Karpas-422 (cell line): Measurements from ENCODE around the gene BRSK1. TPM values are rescaled to one million over a fixed set of nuclear protein-coding genes. Genes with fewer than 3 reads are reported as not detected.
A peak's percentile ranks its signal among the peaks of the same experiment; 100 is the strongest.

ENCODE experiments used
- DNase-seq: peaks from one replicate; pipeline ENCODE4 v3.0.0-alpha.2; 2015
- H2AFZ ChIP-seq: fragments of 200-600 bp; sonication (generic); 2 replicates; pipeline ENCODE4 v1.6.1; 2014; ENCODE audit warnings: antibody characterized with exemption, low read length, mixed read lengths
- H3K27ac ChIP-seq: fragments of 200-600 bp; sonication (generic); 2 replicates; pipeline ENCODE4 v1.5.1; 2014; ENCODE audit warnings: mild to moderate bottlenecking, low read length, moderate library complexity
- H3K27me3 ChIP-seq: fragments of 200-600 bp; sonication (generic); 2 replicates; pipeline ENCODE4 v1.6.1; 2014; ENCODE audit warnings: low read length, mixed read lengths
- H3K36me3 ChIP-seq: fragments of 200-600 bp; sonication (generic); 2 replicates; pipeline ENCODE4 v1.6.1; 2014; ENCODE audit warnings: low read length, mixed read lengths; ENCODE audit not compliant: insufficient read depth
- H3K4me1 ChIP-seq: fragments of 200-600 bp; sonication (generic); 2 replicates; pipeline ENCODE4 v1.6.1; 2014; ENCODE audit warnings: mild to moderate bottlenecking, low read length, mixed read lengths
- H3K4me2 ChIP-seq: fragments of 200-600 bp; sonication (generic); 2 replicates; pipeline ENCODE4 v1.6.1; 2014; ENCODE audit warnings: low read length, low read depth, mild to moderate bottlenecking; ENCODE audit not compliant: poor library complexity, severe bottlenecking
- H3K4me3 ChIP-seq: fragments of 200-600 bp; sonication (generic); 2 replicates; pipeline ENCODE4 v1.5.1; 2014; ENCODE audit warnings: mild to moderate bottlenecking, antibody characterized with exemption, low read length, mixed read lengths
- H3K79me2 ChIP-seq: fragments of 200-600 bp; sonication (generic); 2 replicates; pipeline ENCODE4 v1.6.1; 2014; ENCODE audit warnings: mild to moderate bottlenecking, low read length, mixed read lengths
- H3K9ac ChIP-seq: fragments of 200-600 bp; sonication (generic); 2 replicates; pipeline ENCODE4 v1.6.0; 2014; ENCODE audit warnings: low read length
- H3K9me2 ChIP-seq: fragments of 200-600 bp; sonication (generic), shearing (Covaris generic); replicated peaks from 2 replicates; pipeline ENCODE4 v1.6.0; 2014; ENCODE audit warnings: mild to moderate bottlenecking, low read length, moderate library complexity; ENCODE audit not compliant: insufficient read depth
- H3K9me3 ChIP-seq: fragments of 300-700, 200-600 bp; sonication (generic); 2 replicates; pipeline ENCODE4 v1.6.1; 2014; ENCODE audit warnings: low read length, mixed read lengths
- H4K20me1 ChIP-seq: fragments of 200-600 bp; sonication (generic); 2 replicates; pipeline ENCODE4 v1.6.1; 2014; ENCODE audit warnings: mild to moderate bottlenecking, antibody characterized with exemption, low read length, low read depth; ENCODE audit not compliant: insufficient read depth
- total RNA-seq: library from RNA; depleted of rRNA; stranded (reverse); fragments of >200 nt; shearing (Covaris generic); gene quantifications from 2 replicates; pipeline ENCODE4 v1.2.3, GENCODE V29; 2014; ENCODE audit warnings: low replicate concordance

Gene BRSK1
- total RNA-seq, 1 experiment from 2014 or later: 15.5 TPM

DNA sequence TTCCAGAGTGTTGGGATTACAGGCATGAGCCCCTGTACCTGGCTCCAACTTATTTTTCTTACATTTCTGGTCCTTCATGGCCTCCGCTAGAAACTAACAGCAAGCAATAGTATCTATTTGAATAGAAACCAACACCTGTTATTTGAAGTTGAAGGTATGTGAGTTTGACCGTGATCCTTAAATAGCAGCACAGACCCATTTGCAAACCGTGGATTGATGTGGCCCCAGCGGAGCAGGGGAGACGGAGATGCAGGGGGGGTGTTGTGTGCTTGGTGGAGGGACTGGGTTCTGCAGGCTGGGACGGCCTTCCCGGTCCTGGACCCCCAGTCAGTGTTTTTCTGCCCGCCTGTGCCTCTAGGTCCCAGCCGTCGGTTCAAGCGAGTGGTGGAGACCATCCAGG, 24.5 kb downstream of the BRSK1 start:
- no peaks in the 10 kb centered on the region for H3K9me3 ChIP-seq
- no peak overlapping the region for H2AFZ ChIP-seq
- no peak overlapping the region for H3K4me3 ChIP-seq
- H3K27ac ChIP-seq: no peak overlapping the region
- no peaks in the 10 kb centered on the region; the same call in 1 of the 2 replicates for H3K36me3 ChIP-seq
- no peaks in the 10 kb centered on the region for H3K27me3 ChIP-seq
- H3K4me1 ChIP-seq: peaks cover 32% of the 10 kb centered on the region
- no peaks in the 10 kb centered on the region for H3K79me2 ChIP-seq
- H4K20me1 ChIP-seq: no peaks in the 10 kb centered on the region
- no peak overlapping the region for H3K9ac ChIP-seq
- DNase-seq: no peak
- H3K4me2 ChIP-seq: no peak overlapping the region
- H3K9me2 ChIP-seq: no peaks in the 10 kb centered on the region

DNA sequence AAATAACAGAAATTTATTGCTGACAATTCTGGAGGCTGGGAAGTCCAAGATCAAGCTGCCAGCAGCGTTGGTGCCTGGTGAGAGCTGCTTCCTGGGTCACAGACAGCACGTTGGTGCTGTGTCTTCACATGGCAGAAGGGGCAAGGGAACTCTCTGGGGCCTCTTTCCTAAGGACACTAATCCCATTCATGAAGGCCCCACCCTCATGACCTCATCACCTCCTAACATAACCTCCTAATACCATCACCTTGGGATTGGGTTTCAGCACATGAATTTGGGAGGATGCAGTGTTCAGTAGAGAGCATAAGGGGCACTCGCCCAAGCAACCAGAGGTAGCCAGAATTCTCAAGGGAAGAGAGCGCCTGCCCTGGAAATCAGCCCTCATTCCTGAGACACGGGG, 25.7 kb downstream of the BRSK1 start:
- Histone ChIP-seq H3K4me2 (no peak overlapping the region), H3K27me3 (no peaks in the 10 kb centered on the region), H3K9me3 (no peaks in the 10 kb centered on the region), H3K4me1 (peaks cover 32% of the 10 kb centered on the region), H3K36me3 (no peaks in the 10 kb centered on the region; the same call in 1 of the 2 replicates), H4K20me1 (no peaks in the 10 kb centered on the region), H3K79me2 (no peaks in the 10 kb centered on the region), H3K9ac (no peak overlapping the region), H3K27ac (no peak overlapping the region), H2AFZ (no peak overlapping the region), H3K4me3 (no peak overlapping the region), H3K9me2 (no peaks in the 10 kb centered on the region)
- DNase-seq: no peak

DNA sequence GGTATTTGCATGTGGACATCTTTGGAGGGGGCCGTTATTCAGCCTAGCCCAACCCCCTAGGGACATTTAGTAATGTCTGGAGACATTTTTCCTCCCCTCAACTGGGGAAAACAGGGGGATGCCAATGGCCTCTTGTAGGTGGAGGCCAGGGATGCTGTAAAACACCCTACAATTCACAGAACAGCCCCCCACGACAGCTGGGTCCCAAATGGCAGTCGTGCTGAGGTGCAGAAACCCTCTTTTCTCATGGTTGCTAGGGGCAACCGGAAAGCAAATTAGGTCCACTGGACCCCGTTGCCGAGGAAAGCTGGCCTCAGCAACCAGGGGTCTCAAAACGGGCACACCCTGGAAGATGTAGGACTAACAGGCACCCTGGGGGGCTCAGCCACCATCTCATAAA, 26.7 kb downstream of the BRSK1 start:
- 0 out of 2 replicates have a peak overlapping the region, but pooled peaks have one; percentile 22 for H2AFZ ChIP-seq
- peaks cover 32% of the 10 kb centered on the region for H3K4me1 ChIP-seq
- peak overlapping the region; percentile 1; the same call in 1 of the 2 replicates for H3K4me3 ChIP-seq
- peak; percentile 65 for DNase-seq
- no peaks in the 10 kb centered on the region for H3K9me2 ChIP-seq
- no peaks in the 10 kb centered on the region for H3K79me2 ChIP-seq
- H4K20me1 ChIP-seq: no peaks in the 10 kb centered on the region
- H3K27ac ChIP-seq: peak overlapping the region; percentile 11; the same call in 1 of the 2 replicates
- peak overlapping the region; percentile 56 for H3K4me2 ChIP-seq
- no peaks in the 10 kb centered on the region for H3K27me3 ChIP-seq
- H3K36me3 ChIP-seq: no peaks in the 10 kb centered on the region; the same call in 1 of the 2 replicates
- no peaks in the 10 kb centered on the region for H3K9me3 ChIP-seq
- H3K9ac ChIP-seq: peak overlapping the region; percentile 43

DNA sequence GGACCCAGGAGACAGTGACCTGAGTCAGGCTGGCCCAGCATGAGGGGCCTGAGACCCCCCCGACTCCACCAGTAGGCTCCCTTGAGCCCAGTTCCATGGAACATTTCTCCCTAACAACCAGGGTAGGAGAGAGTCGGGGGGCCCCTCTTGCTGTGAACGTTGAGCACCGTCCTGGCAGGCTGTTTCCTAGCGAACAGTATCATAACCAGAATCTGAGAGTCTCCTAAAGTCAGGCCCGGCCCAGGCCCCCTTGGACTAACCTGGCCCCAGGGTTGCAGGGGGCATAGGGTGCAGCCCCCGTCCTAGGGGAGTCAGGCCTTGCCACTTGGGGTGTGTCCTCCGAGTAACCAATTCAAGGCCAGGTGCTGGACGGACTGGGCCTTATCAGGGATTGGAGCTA, 27.6 kb downstream of the BRSK1 start:
- no peak overlapping the region for H3K4me3 ChIP-seq
- H3K4me2 ChIP-seq: no peak overlapping the region
- no peak overlapping the region for H3K27ac ChIP-seq
- no peaks in the 10 kb centered on the region for H3K79me2 ChIP-seq
- H3K9me2 ChIP-seq: no peaks in the 10 kb centered on the region
- H3K36me3 ChIP-seq: no peaks in the 10 kb centered on the region; the same call in 1 of the 2 replicates
- H3K27me3 ChIP-seq: no peaks in the 10 kb centered on the region
- no peak overlapping the region for H3K9ac ChIP-seq
- no peak overlapping the region for H2AFZ ChIP-seq
- H4K20me1 ChIP-seq: no peaks in the 10 kb centered on the region
- DNase-seq: no peak
- H3K4me1 ChIP-seq: peaks cover 32% of the 10 kb centered on the region
- H3K9me3 ChIP-seq: no peaks in the 10 kb centered on the region

DNA sequence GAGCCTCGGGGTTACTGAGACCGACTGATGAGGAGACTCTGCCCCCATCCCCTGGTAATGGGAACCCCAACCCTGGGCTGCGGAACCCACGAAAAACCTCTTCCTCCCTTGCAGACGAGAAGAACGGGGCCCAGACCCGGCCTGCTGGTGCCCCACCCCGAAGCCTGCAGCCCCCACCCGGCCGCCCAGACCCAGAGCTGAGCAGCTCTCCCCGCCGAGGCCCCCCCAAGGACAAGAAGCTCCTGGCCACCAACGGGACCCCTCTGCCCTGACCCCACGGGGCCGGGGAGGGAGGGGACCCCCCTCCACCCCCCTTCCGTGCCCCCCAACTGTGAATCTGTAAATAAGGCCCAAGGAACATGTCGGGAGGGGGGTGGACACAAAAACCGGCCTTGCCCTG, 28.0 kb downstream of the BRSK1 start:
- no peak for DNase-seq
- Histone ChIP-seq H2AFZ (no peak overlapping the region), H3K9ac (no peak overlapping the region), H3K27ac (no peak overlapping the region), H3K36me3 (no peaks in the 10 kb centered on the region; the same call in 1 of the 2 replicates), H3K27me3 (no peaks in the 10 kb centered on the region), H3K4me2 (no peak overlapping the region), H3K4me3 (no peak overlapping the region), H3K9me2 (no peaks in the 10 kb centered on the region), H4K20me1 (no peaks in the 10 kb centered on the region), H3K9me3 (no peaks in the 10 kb centered on the region), H3K79me2 (no peaks in the 10 kb centered on the region), H3K4me1 (peaks cover 32% of the 10 kb centered on the region)

DNA sequence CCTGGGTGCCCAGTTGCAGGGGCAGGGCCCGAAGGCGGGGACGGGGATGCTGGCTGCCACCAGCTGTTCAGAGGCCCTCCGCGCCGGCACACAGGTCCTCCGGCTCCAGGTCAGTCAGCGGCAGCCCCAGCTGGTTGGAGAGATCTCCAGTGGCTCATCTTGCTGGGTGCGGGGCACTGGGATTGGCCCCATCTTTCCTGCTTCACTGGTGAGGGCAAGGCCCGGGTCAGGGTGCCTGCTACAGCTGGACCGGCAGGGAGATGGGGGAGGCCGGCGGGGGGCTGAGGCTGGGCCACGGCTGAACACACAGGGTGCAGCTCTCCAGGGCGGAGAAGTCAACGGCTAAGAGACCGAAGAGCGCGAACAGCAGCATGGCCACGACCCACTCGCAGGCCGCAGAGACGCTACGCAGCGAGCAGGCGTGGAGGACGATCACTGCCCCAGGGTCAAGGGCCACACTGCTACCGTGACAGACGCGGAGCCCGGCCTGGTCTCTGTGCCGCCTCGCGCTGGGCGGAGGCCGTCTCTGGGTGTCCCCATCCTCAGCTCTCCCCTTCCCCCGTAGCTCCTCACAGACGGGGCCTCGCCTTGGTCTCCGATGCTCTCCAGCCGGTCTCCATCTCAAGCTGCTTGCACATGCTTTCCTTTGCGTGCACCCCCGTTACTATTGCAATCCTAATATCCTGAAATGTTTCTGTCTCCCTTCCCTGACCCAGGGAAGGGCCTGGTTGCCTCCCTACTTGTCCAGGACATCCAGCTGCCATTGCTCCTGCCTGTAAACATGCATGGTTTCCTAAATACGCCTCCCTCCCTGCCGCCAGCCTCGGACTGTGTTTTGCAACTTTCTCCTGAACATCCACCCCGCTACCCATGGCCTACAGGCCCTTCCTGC, 29.1 kb downstream of the BRSK1 start:
- Histone ChIP-seq H3K4me2 (no peak overlapping the region), H2AFZ (no peak overlapping the region), H4K20me1 (no peaks in the 10 kb centered on the region), H3K79me2 (no peaks in the 10 kb centered on the region), H3K27me3 (no peaks in the 10 kb centered on the region), H3K9me2 (no peaks in the 10 kb centered on the region), H3K9me3 (no peaks in the 10 kb centered on the region), H3K36me3 (no peaks in the 10 kb centered on the region; the same call in 1 of the 2 replicates), H3K4me1 (peaks cover 32% of the 10 kb centered on the region), H3K9ac (no peak overlapping the region), H3K4me3 (no peak overlapping the region), H3K27ac (no peak overlapping the region)
- no peak for DNase-seq

DNA sequence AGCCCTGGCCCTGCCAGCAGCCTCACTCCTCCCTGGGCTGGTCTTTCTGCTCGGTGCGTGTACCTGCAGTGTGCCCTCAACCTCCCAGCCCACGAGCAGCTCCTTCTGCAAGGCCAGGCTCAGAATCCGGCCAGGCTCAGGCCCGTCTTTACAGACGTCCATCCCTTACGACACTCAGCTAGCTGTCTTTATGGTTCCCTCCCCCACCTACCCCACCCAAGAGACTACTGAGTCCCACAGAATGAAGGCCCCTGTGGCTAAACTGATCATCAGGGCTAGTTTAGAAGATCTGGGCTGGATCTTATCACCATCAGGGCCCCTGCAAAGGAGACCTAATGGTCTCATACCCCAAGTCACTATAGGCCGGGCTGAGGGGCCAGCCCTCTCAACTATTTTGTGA, 30.6 kb downstream of the BRSK1 start:
- no peaks in the 10 kb centered on the region for H3K79me2 ChIP-seq
- no peaks in the 10 kb centered on the region for H3K9me2 ChIP-seq
- no peak overlapping the region for H3K4me3 ChIP-seq
- no peak overlapping the region for H2AFZ ChIP-seq
- H3K36me3 ChIP-seq: no peaks in the 10 kb centered on the region
- H3K9me3 ChIP-seq: no peaks in the 10 kb centered on the region
- peaks cover 20% of the 10 kb centered on the region for H3K4me1 ChIP-seq
- no peaks in the 10 kb centered on the region for H3K27me3 ChIP-seq
- H3K9ac ChIP-seq: no peak overlapping the region
- no peak overlapping the region for H3K4me2 ChIP-seq
- no peak overlapping the region for H3K27ac ChIP-seq
- no peaks in the 10 kb centered on the region for H4K20me1 ChIP-seq
- DNase-seq: no peak

DNA sequence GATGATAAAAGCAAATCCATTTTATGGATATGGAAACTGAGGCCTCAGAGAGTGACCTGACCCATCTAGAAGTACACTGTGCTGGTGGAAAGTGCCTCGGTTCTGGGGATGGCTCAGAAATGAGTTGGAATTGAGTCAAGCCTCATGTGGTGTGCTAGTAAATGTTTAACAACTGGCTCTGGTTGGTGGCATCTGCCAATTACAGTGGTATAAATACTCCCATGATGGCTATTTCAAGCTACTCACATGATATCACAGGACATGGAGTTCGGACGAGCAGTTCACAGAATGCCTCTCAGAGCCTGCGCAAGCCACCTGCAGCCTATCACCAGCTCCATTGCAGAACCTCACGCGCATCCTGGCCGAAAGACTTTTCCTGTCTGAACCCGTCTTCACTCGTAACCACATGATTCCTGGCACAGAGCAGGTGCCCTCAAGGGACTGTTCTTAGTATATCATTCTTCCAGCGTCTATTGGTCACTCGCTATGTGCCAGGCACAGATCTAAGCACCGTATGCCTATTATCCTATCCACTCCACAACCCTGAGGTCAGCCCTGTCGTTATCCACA, 32.2 kb downstream of the BRSK1 start:
- H3K4me3 ChIP-seq: no peak overlapping the region
- H3K36me3 ChIP-seq: no peaks in the 10 kb centered on the region
- no peaks in the 10 kb centered on the region for H3K9me2 ChIP-seq
- no peak overlapping the region for H3K27ac ChIP-seq
- no peak for DNase-seq
- H3K27me3 ChIP-seq: no peaks in the 10 kb centered on the region
- no peak overlapping the region for H3K4me2 ChIP-seq
- no peaks in the 10 kb centered on the region for H4K20me1 ChIP-seq
- peaks cover 4% of the 10 kb centered on the region for H3K4me1 ChIP-seq
- no peaks in the 10 kb centered on the region for H3K79me2 ChIP-seq
- no peak overlapping the region for H3K9ac ChIP-seq
- H3K9me3 ChIP-seq: no peaks in the 10 kb centered on the region
- no peak overlapping the region for H2AFZ ChIP-seq
